Mammary epithelial cell (primary cell): ENCODE data around the gene FN3K.

Source experiments
- CTCF ChIP-seq, 2 donors: IDR thresholded peaks in 1 of 2; conservative IDR thresholded peaks in 1 of 2; 2 replicates each; pipeline ENCODE4 v1.5.1; 2011 to 2012; ENCODE audit warnings: inconsistent platforms in 2 of 2, low read length in 2 of 2, mild to moderate bottlenecking in 2 of 2, control low read depth in 1 of 2, low read depth in 1 of 2; ENCODE audit not compliant: insufficient read depth in 1 of 2; ENCODE audit errors: extremely low read depth in 1 of 2
- EZH2 ChIP-seq: IDR thresholded peaks from 2 replicates; pipeline ENCODE4 v1.6.1; 2012; ENCODE audit warnings: low read length, inconsistent platforms, borderline replicate concordance

- TF ChIP-seq CTCF (conservative IDR thresholded peaks at IDR 0.05 in 1 of 2, IDR thresholded peaks at IDR 0.05 in 1 of 2; ENCODE audit: extremely low read depth in 1 of 2, insufficient read depth in 1 of 2, low read depth in 1 of 2, low read length in 2 of 2), result no peak
- TF ChIP-seq EZH2, result no peak
These were observed 48.0 kb upstream of the FN3K start for GRCh38 chr17:82687375-82687861.
